Ovary (tissue), 9 donors: ENCODE measurements around the gene AQP12A. TPM values are rescaled to one million over a fixed set of nuclear protein-coding genes. Genes with fewer than 3 reads are reported as not detected.

Experiments used
- DNase-seq, 5 donors: peaks; one replicate each; pipeline ENCODE4 v3.0.0-alpha.2; 2019 to 2020
- H3K27ac ChIP-seq, 2 donors: fragments of 200-600 bp; one replicate each; pipeline versions ENCODE4 v1.5.1 to v1.8.0; 2019 to 2022
- H3K27me3 ChIP-seq: fragments of 200-600 bp; one replicate; pipeline ENCODE4 v1.8.0; 2022
- H3K36me3 ChIP-seq: fragments of 200-600 bp; sonication (generic); one replicate; pipeline ENCODE4 v1.5.1; 2019
- H3K4me1 ChIP-seq: one replicate; pipeline ENCODE4 v1.8.1; 2013; ENCODE audit warnings: mild to moderate bottlenecking, moderate library complexity; ENCODE audit not compliant: insufficient read depth
- H3K4me3 ChIP-seq: fragments of 200-600 bp; sonication (generic); one replicate; pipeline ENCODE4 v1.5.1; 2017
- H3K9me3 ChIP-seq, 2 donors: fragments of 200-600 bp in 1 of 2; sonication (generic) in 1 of 2; one replicate each; pipeline versions ENCODE4 v1.5.1 to v1.8.1; 2013 to 2019; ENCODE audit warnings: mild to moderate bottlenecking in 1 of 2, moderate library complexity in 1 of 2
- EP300 ChIP-seq: sonication (generic); formaldehyde crosslinking; IDR thresholded peaks from one replicate; pipeline ENCODE4 v1.6.1; 2017; ENCODE audit warnings: antibody characterized with exemption
- POLR2A ChIP-seq: fragments of 450-650 bp; IDR thresholded peaks from one replicate; pipeline ENCODE4 v1.6.1; 2017; ENCODE audit warnings: antibody characterized with exemption, mild to moderate bottlenecking, moderate library complexity
- WGBS, 3 donors: extraction: QIAGEN DNeasy Blood & Tissue Kit in 1 of 3; methylation state at CpG; one replicate each; pipeline versions ENCODE4 v1.1.5 to v1.1.7; 2013 to 2017; 5-methylcytosine and 5-hydroxymethylcytosine counted together
- intact Hi-C, 4 donors: fragments of 100-400 bp; cut with DNase I; formaldehyde crosslinking; loops; one replicate each; pipeline versions ENCODE4 v1.11.0 to v1.15.1; 2022 to 2023
- polyA plus RNA-seq, 2 donors: library from polyadenylated mRNA; stranded (reverse); fragments of 200-250 nt in 1 of 2; fragments of 350-450 nt in 1 of 2; fragmentation: Illumina TruSeq in 1 of 2; extraction: RNeasy Lipid Tissue Mini Kit (QIAGEN cat#74804) in 1 of 2; gene quantifications; one replicate each; pipeline ENCODE4 v1.2.3, GENCODE V29; 2013 to 2014
- total RNA-seq, 7 donors: library from RNA; depleted of rRNA in 2 of 7; stranded (reverse); fragments of >200 nt in 2 of 7; fragmentation: NEBNext Ultra II Directional in 3 of 7; extraction: Animal tissue kit (Norgen Biotek cat#: 25700) in 3 of 7; gene quantifications; one replicate each; pipeline versions ENCODE4 v1.1.0 to v1.2.4, GENCODE V29; 2016 to 2023
- TF ChIP-seq, protein P1 (sequence below), 3 donors: fragments of 450-650 bp in 2 of 3; fragments of 200-600 bp in 1 of 3; IDR thresholded peaks; one replicate each; pipeline versions ENCODE4 v1.5.1 to v1.8.0; 2016 to 2022; ENCODE audit warnings: antibody characterized with exemption in 3 of 3, mild to moderate bottlenecking in 1 of 3
- donor health status: DM: no; HTN: no; CAD: no; lungs with moderate emphysema.
- donor health status: DM: no; HTN: no; CAD: no.
- donor health status: Bipolar disorder and iron deficiency.
- donor health status: DM: yes; HTN: yes; CAD: no.
- donor health status: DM: no; HTN: no; CAD: no.
- donor health status: DM: yes; HTN: yes; CAD: no.

AQP12A gene
- total and polyA plus RNA-seq, 9 donors: not detected

DNA sequence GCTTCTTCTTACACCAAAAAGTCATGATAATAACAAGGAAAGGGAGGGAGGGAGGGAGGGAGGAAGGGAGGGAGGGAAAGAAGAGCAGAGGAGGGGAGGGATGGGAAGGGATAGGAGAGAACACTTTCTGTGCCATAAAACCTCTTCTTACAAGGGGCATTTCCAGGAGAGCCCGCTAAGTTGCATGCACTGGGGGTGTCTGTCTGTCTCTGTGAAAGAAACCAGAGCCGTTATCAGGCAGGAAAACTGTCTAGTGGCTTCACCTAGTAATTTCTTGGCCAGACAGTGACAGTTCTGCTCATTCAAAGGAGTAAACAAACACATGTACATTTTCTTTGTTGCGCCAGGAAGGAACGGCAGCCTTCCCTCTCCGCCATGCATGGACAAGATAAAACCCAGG is 45.8 kb downstream of the AQP12A start:
- Histone ChIP-seq H3K27me3 (no peaks in the 10 kb centered on the region), H3K36me3 (no peaks in the 10 kb centered on the region), H3K4me1 (no peaks in the 10 kb centered on the region), H3K9me3 (no peaks in the 10 kb centered on the region), H3K27ac (no peak overlapping the region), H3K4me3 (no peak overlapping the region)
- TF ChIP-seq POLR2A: no peak
- TF ChIP-seq, protein P1, sequence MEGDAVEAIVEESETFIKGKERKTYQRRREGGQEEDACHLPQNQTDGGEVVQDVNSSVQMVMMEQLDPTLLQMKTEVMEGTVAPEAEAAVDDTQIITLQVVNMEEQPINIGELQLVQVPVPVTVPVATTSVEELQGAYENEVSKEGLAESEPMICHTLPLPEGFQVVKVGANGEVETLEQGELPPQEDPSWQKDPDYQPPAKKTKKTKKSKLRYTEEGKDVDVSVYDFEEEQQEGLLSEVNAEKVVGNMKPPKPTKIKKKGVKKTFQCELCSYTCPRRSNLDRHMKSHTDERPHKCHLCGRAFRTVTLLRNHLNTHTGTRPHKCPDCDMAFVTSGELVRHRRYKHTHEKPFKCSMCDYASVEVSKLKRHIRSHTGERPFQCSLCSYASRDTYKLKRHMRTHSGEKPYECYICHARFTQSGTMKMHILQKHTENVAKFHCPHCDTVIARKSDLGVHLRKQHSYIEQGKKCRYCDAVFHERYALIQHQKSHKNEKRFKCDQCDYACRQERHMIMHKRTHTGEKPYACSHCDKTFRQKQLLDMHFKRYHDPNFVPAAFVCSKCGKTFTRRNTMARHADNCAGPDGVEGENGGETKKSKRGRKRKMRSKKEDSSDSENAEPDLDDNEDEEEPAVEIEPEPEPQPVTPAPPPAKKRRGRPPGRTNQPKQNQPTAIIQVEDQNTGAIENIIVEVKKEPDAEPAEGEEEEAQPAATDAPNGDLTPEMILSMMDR (IDR thresholded peaks at IDR 0.05): no peak
- TF ChIP-seq EP300: no peak
- intact Hi-C loops: no loop called here
- WGBS, 3 donors: 60 to 67% (median 64%) methylated on average over 5 of the region's 5 CpGs
- no peak for DNase-seq

DNA sequence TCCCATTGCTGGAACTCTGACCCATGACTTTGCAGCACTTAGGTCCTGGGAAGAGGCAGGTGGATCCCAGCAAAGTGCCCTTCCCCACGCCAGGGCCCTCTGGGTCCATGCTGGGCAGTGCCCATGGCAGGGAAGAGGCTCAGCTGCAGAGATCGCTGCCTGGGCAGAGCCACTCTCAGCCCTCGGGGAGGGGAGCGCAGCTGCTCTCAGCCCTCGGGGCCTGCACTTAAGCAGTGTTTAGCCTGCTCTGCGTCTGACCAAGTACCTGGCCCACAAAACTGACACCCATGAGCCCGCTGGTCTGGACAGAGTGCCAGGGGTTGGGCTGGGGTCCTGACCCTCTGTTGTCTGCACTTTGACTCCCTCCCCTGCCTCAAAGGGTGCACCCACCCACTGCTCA is 46.3 kb downstream of the AQP12A start:
- H3K9me3 ChIP-seq: no peaks in the 10 kb centered on the region
- H3K4me1 ChIP-seq: no peaks in the 10 kb centered on the region
- no peaks in the 10 kb centered on the region for H3K27me3 ChIP-seq
- intact Hi-C loops: no loop called here
- TF ChIP-seq, protein P1 (IDR thresholded peaks at IDR 0.05): no peak
- TF ChIP-seq POLR2A (no peak), EP300 (no peak)
- H3K27ac ChIP-seq: no peak overlapping the region
- no peaks in the 10 kb centered on the region for H3K36me3 ChIP-seq
- 75 to 87% (median 86%) methylated on average over 7 of the region's 7 CpGs for WGBS, 3 donors
- no peak overlapping the region for H3K4me3 ChIP-seq
- DNase-seq: no peak

DNA sequence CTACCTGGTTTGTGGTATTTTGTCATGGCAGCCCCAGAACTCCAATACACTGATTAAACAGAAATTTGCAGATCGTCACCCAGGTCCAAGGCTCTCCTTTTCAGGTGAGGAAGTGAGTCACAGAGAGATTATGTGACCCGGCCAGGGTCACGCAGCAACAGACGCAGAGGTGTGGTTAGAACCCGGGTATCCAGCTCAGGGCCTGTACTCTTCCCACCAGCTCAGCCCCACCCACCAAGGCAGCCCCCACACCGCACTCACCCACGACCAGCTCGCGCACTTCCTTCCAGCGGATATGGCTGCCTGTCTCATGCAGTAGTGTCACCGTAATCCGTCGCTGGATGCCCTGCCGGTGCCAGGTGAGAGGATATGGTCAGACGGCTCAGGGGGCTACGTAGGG is 48.1 kb downstream of the AQP12A start:
- DNase-seq: no peak
- WGBS, 3 donors: 82 to 84% (median 82%) methylated on average over 16 of the region's 16 CpGs
- Histone ChIP-seq H3K9me3 (no peaks in the 10 kb centered on the region), H3K4me1 (no peaks in the 10 kb centered on the region), H3K27ac (no peak overlapping the region), H3K4me3 (no peak overlapping the region), H3K36me3 (no peaks in the 10 kb centered on the region), H3K27me3 (no peaks in the 10 kb centered on the region)
- intact Hi-C loops: no loop called here
- TF ChIP-seq EP300: no peak
- TF ChIP-seq POLR2A: no peak

DNA sequence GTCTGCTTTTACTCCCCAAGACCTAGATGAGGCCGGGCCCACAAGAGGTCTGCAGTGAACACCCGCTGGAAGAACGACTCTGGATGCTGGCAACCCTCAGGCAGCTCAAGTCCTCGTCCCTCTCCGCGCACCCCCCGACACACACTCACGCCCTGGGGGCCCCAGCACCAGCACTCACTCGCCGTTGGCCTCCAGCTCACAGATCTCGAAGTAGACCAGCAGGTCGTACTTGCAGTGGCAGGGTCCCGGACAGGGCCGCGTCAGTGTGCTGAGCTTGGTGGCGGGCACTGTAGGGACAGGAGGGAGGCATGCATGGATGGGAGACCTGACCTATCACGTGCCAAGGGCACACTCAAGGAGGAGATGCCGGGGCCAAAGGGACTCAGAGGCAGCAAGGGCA is 49.4 kb downstream of the AQP12A start:
- Histone ChIP-seq H3K4me1 (no peaks in the 10 kb centered on the region), H3K27ac (no peak overlapping the region), H3K36me3 (no peaks in the 10 kb centered on the region), H3K4me3 (no peak overlapping the region), H3K9me3 (no peaks in the 10 kb centered on the region), H3K27me3 (no peaks in the 10 kb centered on the region)
- TF ChIP-seq, protein P1 (IDR thresholded peaks at IDR 0.05): no peak
- TF ChIP-seq POLR2A (no peak), EP300 (no peak)
- WGBS, 3 donors: 84 to 91% (median 85%) methylated on average over 18 of the region's 18 CpGs
- intact Hi-C loops: no loop called here
- DNase-seq: no peak

DNA sequence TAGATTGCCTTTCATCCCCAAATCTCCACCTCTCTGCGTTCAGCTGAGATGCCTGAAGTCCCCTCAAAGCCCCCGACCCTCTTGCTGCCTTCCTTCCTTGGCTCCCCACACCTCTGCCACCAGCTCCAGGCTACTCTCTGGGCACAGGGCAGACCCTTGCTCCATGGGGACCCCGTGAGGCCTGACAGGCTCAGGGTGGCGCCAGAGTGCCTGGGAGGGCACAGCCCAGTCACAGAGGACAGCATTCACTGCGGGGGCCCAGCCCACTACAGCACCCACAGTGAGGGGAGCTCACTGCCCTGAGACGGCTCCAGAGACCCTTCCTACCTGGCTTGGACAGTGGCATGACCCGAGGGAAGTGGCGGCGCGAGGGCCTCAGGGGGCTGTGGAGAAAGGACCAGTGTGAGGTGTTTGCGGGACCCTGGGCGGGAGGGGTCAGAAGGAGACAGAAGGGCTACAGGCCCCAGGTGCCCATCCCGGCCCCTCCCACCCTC is 51.0 kb downstream of the AQP12A start:
- DNase-seq: no peak
- intact Hi-C loops: no loop called here
- no peaks in the 10 kb centered on the region for H3K36me3 ChIP-seq
- TF ChIP-seq EP300: no peak
- no peak for TF ChIP-seq POLR2A
- TF ChIP-seq, protein P1 (IDR thresholded peaks at IDR 0.05): no peak
- WGBS, 3 donors: 78 to 87% (median 82%) methylated on average over 10 to 13 of the region's 13 CpGs
- no peak overlapping the region for H3K4me3 ChIP-seq
- H3K27me3 ChIP-seq: no peaks in the 10 kb centered on the region
- H3K27ac ChIP-seq: no peak overlapping the region
- no peaks in the 10 kb centered on the region for H3K9me3 ChIP-seq
- no peaks in the 10 kb centered on the region for H3K4me1 ChIP-seq
